Loucy (cell line): ENCODE data around the gene CEACAM21.

ENCODE experiments used
- H2AFZ ChIP-seq: fragments of 200-600 bp; sonication (generic); 2 replicates; pipeline ENCODE4 v1.6.0; 2016; ENCODE audit warnings: antibody characterized with exemption, mild to moderate bottlenecking, low read length, moderate library complexity
- H3F3A ChIP-seq: fragments of 200-600 bp; 2 replicates; pipeline ENCODE4 v1.6.0; 2016; ENCODE audit warnings: antibody characterized with exemption, low read depth, mild to moderate bottlenecking
- H3K27me3 ChIP-seq: fragments of 200-600 bp; sonication (generic); 2 replicates; pipeline ENCODE4 v1.6.1; 2014; ENCODE audit warnings: low read length, mild to moderate bottlenecking; ENCODE audit not compliant: insufficient read depth, poor library complexity, severe bottlenecking
- H3K36me3 ChIP-seq: fragments of 200-600 bp; sonication (generic); 2 replicates; pipeline ENCODE4 v1.6.1; 2016; ENCODE audit warnings: low read length; ENCODE audit not compliant: insufficient read depth
- H3K4me1 ChIP-seq: fragments of 200-600 bp; sonication (generic); 2 replicates; pipeline ENCODE4 v1.5.1; 2014; ENCODE audit warnings: low read length, mild to moderate bottlenecking; ENCODE audit not compliant: insufficient read depth, poor library complexity, severe bottlenecking
- H3K4me2 ChIP-seq: fragments of 200-600 bp; sonication (generic); 2 replicates; pipeline ENCODE4 v1.6.0; 2014; ENCODE audit warnings: antibody characterized with exemption, low read length, low read depth, mild to moderate bottlenecking; ENCODE audit not compliant: poor library complexity, severe bottlenecking
- H3K4me3 ChIP-seq: fragments of 200-600 bp; sonication (generic); 2 replicates; pipeline ENCODE4 v1.5.1; 2014; ENCODE audit warnings: low read length, mild to moderate bottlenecking, mixed read lengths; ENCODE audit not compliant: poor library complexity, severe bottlenecking
- H3K79me2 ChIP-seq: fragments of 200-600 bp; sonication (generic); 2 replicates; pipeline ENCODE4 v1.6.1; 2014; ENCODE audit warnings: low read length; ENCODE audit not compliant: insufficient read depth
- H3K9ac ChIP-seq: fragments of 200-600 bp; sonication (generic); 2 replicates; pipeline ENCODE4 v1.6.0; 2014; ENCODE audit warnings: mild to moderate bottlenecking, low read depth, low read length, moderate library complexity; ENCODE audit not compliant: poor library complexity, severe bottlenecking
- H3K9me2 ChIP-seq: fragments of 200-600 bp; sonication (generic); replicated peaks from 2 replicates; pipeline ENCODE4 v1.6.1; 2016; ENCODE audit warnings: low read depth, low read length, mixed read lengths
- H3K9me3 ChIP-seq: fragments of 200-600 bp; sonication (generic); 2 replicates; pipeline ENCODE4 v1.6.1; 2014; ENCODE audit warnings: mild to moderate bottlenecking, antibody characterized with exemption, low read length, low read depth; ENCODE audit not compliant: insufficient read depth
- H4K20me1 ChIP-seq: fragments of 200-600 bp; sonication (generic); 2 replicates; pipeline ENCODE4 v1.6.0; 2014; ENCODE audit warnings: antibody characterized with exemption, low read length, mild to moderate bottlenecking; ENCODE audit not compliant: insufficient read depth, poor library complexity, severe bottlenecking
- EZH2phosphoT487 ChIP-seq: fragments of 200-600 bp; IDR thresholded peaks from 2 replicates; pipeline ENCODE4 v1.6.1; 2018; ENCODE audit warnings: antibody characterized with exemption, mild to moderate bottlenecking, moderate library complexity, borderline replicate concordance
- TF ChIP-seq, protein P1 (sequence below): fragments of 200-600 bp; sonication (generic); conservative IDR thresholded peaks from 2 replicates; pipeline ENCODE4 v1.5.1; 2014; ENCODE audit warnings: mild to moderate bottlenecking, antibody characterized with exemption, low read length

The CEACAM21 gene

DNA sequence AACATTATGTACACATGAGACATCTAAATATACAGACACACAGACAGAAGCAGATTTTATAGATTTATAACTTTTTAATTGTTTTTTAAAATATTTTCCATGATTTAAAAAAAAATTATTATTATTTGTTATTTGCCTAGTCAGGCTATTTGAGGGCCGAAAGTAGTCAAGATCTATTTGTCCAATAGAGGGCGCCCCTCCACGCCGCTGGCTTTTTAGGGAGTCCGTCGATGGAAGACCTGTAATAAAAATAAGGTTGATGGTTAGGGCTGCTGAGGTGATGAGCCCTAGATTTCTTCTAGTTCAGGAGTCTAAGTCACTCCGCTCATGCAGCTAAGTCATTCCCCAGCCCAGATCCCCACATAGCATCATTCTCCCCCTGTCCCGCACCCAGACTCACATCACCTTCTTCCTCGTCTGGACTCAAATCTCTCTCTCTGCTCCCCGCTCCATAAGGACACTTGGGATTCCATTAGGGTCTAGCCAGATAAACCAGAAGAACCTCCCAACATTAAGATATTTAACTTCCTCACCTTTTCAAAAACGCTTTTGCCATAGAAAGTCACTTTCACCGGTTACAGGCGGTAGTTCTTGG is 33.9 kb upstream of the CEACAM21 start:
- Histone ChIP-seq H3F3A (no peaks in the 10 kb centered on the region), H4K20me1 (no peaks in the 10 kb centered on the region), H3K9me2 (no peaks in the 10 kb centered on the region), H3K4me3 (no peak overlapping the region), H3K4me1 (peaks cover 26% of the 10 kb centered on the region), H3K36me3 (no peaks in the 10 kb centered on the region), H3K27me3 (no peaks in the 10 kb centered on the region), H3K9me3 (no peaks in the 10 kb centered on the region), H3K9ac (no peak overlapping the region), H3K79me2 (no peaks in the 10 kb centered on the region), H2AFZ (peak overlapping the region; percentile 91), H3K4me2 (no peak overlapping the region)
- no peak for TF ChIP-seq EZH2phosphoT487
- TF ChIP-seq, protein P1, sequence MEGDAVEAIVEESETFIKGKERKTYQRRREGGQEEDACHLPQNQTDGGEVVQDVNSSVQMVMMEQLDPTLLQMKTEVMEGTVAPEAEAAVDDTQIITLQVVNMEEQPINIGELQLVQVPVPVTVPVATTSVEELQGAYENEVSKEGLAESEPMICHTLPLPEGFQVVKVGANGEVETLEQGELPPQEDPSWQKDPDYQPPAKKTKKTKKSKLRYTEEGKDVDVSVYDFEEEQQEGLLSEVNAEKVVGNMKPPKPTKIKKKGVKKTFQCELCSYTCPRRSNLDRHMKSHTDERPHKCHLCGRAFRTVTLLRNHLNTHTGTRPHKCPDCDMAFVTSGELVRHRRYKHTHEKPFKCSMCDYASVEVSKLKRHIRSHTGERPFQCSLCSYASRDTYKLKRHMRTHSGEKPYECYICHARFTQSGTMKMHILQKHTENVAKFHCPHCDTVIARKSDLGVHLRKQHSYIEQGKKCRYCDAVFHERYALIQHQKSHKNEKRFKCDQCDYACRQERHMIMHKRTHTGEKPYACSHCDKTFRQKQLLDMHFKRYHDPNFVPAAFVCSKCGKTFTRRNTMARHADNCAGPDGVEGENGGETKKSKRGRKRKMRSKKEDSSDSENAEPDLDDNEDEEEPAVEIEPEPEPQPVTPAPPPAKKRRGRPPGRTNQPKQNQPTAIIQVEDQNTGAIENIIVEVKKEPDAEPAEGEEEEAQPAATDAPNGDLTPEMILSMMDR = peak; percentile 73

DNA sequence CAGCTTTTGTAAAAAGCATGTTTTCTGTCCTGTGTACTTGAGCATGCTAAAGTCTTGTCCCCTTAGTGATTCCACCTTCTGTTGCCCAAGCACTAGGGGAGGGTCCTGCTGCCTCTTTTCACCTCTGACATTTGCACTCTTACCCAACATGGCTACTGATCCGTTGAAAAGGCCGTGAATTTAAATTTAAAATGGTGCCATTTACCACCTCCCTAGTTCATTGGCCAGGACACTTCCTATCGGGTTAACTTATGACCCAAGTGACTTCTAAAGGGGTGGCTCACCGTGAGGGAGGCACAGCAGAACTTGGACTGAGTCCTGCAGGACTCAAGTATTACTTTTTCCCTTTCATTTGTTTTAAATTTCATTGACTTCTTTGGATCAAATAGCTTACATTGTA is 33.3 kb upstream of the CEACAM21 start:
- Histone ChIP-seq H3K27me3 (no peaks in the 10 kb centered on the region), H3K4me1 (peaks cover 31% of the 10 kb centered on the region), H2AFZ (peak overlapping the region; percentile 91), H3K4me3 (no peak overlapping the region), H4K20me1 (no peaks in the 10 kb centered on the region), H3K79me2 (no peaks in the 10 kb centered on the region), H3K9ac (no peak overlapping the region), H3K9me2 (no peaks in the 10 kb centered on the region), H3K36me3 (no peaks in the 10 kb centered on the region), H3K4me2 (no peak overlapping the region), H3F3A (no peaks in the 10 kb centered on the region), H3K9me3 (no peaks in the 10 kb centered on the region)
- TF ChIP-seq, protein P1 = no peak
- TF ChIP-seq EZH2phosphoT487 = no peak

DNA sequence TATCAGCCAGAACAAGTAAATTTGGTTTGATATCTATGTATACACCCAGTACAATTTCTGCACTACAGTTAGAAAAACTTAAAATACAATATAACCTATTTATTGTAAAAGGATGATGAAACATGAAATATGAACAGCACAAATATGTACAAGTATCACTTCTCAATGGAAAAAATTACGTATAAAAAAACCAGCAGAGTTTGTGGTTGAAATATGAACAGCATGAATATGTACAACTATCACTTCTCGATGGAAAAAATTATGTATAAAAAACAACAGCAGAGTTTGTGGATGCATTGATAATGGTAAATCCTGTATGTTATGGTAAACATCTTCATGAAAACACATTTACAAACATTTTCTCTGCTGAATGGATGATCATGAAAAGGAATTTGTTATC is 32.4 kb upstream of the CEACAM21 start:
- Histone ChIP-seq H3K4me3 (no peak overlapping the region), H3K9me3 (no peaks in the 10 kb centered on the region), H3K9me2 (no peaks in the 10 kb centered on the region), H3K79me2 (no peaks in the 10 kb centered on the region), H2AFZ (peak overlapping the region; percentile 50; the same call in 1 of the 2 replicates), H3K27me3 (no peaks in the 10 kb centered on the region), H3K36me3 (no peaks in the 10 kb centered on the region), H3K4me1 (peaks cover 41% of the 10 kb centered on the region), H3F3A (peaks cover 2% of the 10 kb centered on the region), H3K4me2 (no peak overlapping the region), H3K9ac (no peak overlapping the region), H4K20me1 (no peaks in the 10 kb centered on the region)
- TF ChIP-seq EZH2phosphoT487 = no peak
- TF ChIP-seq, protein P1 = no peak
